Measurements from ENCODE around the gene AOX1. TPM values are rescaled to one million over a fixed set of nuclear protein-coding genes. Genes with fewer than 3 reads are reported as not detected.
A peak's percentile ranks its signal among the peaks of the same experiment; 100 is the strongest.

AOX1 gene
- polyA plus RNA-seq, 1 experiment: 10.2 TPM

DNA sequence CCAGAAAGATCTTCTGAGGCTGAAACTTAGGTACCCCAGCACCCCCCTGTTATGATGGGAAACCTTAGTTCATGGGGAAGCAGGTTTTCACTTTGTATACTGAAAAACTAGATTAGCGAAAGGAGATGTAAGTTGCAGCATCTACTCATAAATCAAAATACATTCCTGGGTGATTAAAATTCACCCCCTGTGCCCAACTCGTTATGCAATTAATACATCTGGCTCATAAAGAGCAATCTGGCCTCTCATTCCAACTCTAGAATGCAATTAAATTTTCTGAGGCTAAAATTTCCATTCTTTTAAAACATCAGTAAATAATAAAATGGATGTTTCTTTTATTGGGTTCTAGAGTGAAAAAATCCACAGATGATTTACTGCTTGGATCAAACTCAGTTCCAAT, 115.0 kb downstream of the AOX1 start:
- no peak for DNase-seq (ENCODE audit: low read depth)
- H3K27me3 ChIP-seq (ENCODE audit: control insufficient read depth, insufficient read depth, low read length): peaks cover 2% of the 10 kb centered on the region
- POLR2A ChIA-PET: no interaction called here
- TF ChIP-seq CTCF (IDR thresholded peaks at IDR 0.05; ENCODE audit: insufficient read depth, low read depth, low read length): no peak
- CTCF ChIA-PET: interaction anchor here (0.7 to 7.8 kb wide), 9 partner anchors 11 to 727 kb away, joined by 3 to 92 read pairs (median 3); no protein-coding TSS in a partner anchor
- no peaks in the 10 kb centered on the region for H3K36me3 ChIP-seq (ENCODE audit: control insufficient read depth, insufficient read depth, low read length)
- H3K4me3 ChIP-seq (ENCODE audit: low read depth, low read length): no peak overlapping the region

- H3K4me3 ChIP-seq (ENCODE audit: low read depth, low read length): no peak overlapping the region
- CTCF ChIA-PET: interaction anchor here (0.8 to 7.8 kb wide), 14 partner anchors 8 to 728 kb away, joined by 3 to 92 read pairs (median 8); partner anchors contain the start of gene AOX1
- TF ChIP-seq CTCF (IDR thresholded peaks at IDR 0.05; ENCODE audit: insufficient read depth, low read depth, low read length): no peak
- POLR2A ChIA-PET: no interaction called here
- DNase-seq (ENCODE audit: low read depth): no peak
- peaks cover 2% of the 10 kb centered on the region for H3K27me3 ChIP-seq (ENCODE audit: control insufficient read depth, insufficient read depth, low read length)
- no peaks in the 10 kb centered on the region for H3K36me3 ChIP-seq (ENCODE audit: control insufficient read depth, insufficient read depth, low read length)
Measured at GRCh38 chr2:200702044-200702443, 116.2 kb downstream of the AOX1 start.

DNA sequence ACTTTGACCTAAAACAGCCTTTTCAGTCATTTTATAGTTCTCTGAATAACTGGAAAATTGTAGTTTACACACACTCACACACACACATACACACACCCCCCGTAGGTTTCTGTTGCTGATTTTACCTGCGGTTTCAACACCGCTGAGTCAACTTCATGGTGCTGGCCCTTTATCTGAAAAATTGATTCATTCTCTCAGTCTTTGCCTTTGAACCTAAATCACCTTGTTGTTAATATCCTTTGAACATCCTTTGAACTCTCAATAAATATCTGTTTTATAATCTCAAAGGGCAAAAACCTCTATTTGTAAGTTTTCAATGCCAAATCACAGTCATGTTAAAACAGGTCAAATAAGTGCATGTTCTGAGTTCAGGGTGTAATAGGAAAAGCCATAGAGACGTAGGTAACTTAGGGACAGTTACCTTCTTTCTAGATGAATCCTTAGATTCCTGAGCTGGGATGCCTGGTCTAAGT, 116.9 kb downstream of the AOX1 start:
- POLR2A ChIA-PET: no interaction called here
- CTCF ChIA-PET: interaction anchor here (0.6 to 7.8 kb wide), 34 partner anchors 9 to 736 kb away, joined by 3 to 92 read pairs (median 4); partner anchors contain the start of gene AOX1

DNA sequence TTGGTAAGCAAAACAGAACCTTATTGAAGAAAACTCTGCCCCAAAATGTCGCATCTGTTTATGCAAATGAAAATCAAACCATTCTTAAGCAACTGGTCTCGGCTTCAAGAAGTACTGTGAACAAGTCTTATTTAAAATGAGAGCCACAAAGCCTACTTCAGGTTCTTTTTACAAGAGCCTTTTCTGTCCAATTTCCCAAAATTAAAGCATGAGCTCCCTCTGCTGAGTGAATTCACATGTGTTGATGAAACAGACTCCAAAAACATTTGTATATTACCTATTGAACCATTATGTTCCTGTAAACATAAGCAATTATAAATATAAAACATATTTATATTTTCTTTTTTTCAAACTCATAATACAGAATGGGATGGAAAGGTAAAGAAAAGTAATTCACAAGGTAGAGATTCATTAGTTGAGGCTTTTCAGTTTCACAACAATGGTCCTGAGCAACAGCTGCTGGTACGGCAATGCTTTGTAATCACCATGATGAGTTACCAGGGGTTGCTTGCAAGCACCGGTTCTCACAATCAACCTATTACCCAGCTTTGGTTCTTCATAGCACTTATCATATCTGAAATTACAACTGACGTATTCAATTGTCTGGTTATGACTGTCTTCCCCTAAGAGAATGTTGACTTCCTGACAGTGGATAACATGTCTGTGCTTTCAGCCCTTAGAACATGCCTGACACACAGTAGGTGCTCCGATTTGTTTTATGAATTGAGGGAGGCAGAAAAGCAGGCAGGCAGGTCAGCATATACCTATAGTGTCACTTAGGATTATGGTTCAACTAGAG, 117.5 kb downstream of the AOX1 start:
- CTCF ChIA-PET: interaction anchor here (0.6 to 7.8 kb wide), 35 partner anchors 9 to 737 kb away, joined by 3 to 92 read pairs (median 4); partner anchors contain the start of gene AOX1
- H3K36me3 ChIP-seq (ENCODE audit: control insufficient read depth, insufficient read depth, low read length): no peaks in the 10 kb centered on the region
- TF ChIP-seq CTCF (IDR thresholded peaks at IDR 0.05; ENCODE audit: insufficient read depth, low read depth, low read length): peak; percentile 53
- peaks cover 2% of the 10 kb centered on the region for H3K27me3 ChIP-seq (ENCODE audit: control insufficient read depth, insufficient read depth, low read length)
- POLR2A ChIA-PET: no interaction called here
- H3K4me3 ChIP-seq (ENCODE audit: low read depth, low read length): no peak overlapping the region
- DNase-seq (ENCODE audit: low read depth): peak; percentile 26

More for the DNA sequence above, 116.9 kb downstream of the AOX1 start:
- no peak for TF ChIP-seq CTCF (IDR thresholded peaks at IDR 0.05; ENCODE audit: insufficient read depth, low read depth, low read length)
- Histone ChIP-seq H3K36me3 (ENCODE audit: control insufficient read depth, insufficient read depth, low read length) (no peaks in the 10 kb centered on the region), H3K27me3 (ENCODE audit: control insufficient read depth, insufficient read depth, low read length) (peaks cover 2% of the 10 kb centered on the region), H3K4me3 (ENCODE audit: low read depth, low read length) (no peak overlapping the region)
- no peak for DNase-seq (ENCODE audit: low read depth)

DNA sequence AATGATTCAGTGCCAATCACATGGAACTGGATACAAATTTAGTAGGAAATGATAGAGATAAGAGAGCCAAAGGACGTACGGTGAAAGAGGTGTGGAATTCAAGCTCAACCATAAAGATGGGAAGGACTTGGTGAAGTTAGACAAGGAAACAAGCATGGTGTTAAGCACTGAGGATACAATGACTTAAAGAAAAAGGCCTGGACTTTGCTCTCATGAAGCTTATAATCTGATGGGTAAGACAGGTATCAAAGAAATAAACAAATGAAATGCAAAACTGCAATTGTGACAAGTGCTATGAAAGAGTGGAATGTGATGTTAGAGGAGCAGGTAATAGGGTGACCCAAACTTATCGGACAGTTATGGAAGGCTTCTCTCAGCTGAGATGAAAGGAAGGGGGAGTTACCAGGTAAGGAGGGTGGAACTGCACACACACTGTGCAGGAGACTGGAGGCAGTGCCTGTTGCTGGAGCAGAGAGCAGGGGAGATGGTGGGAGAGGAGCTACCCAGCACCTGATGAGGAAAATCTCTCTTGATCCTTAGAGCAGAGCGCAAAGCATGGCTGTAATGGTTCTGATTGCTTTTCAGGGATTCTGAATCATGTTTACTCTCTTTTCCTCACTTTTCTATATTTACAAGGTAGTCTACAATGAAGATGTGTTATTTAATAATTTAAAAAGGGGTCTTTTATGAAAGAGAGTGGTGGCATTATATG, 118.3 kb downstream of the AOX1 start:
- ChIA-PET CTCF (interaction anchor here (0.7 to 7.8 kb wide), 24 partner anchors 8 to 734 kb away, joined by 3 to 92 read pairs (median 8); partner anchors contain the start of genes AOX1 and KCTD18), POLR2A (no interaction called here)
- no peak for TF ChIP-seq CTCF (IDR thresholded peaks at IDR 0.05; ENCODE audit: insufficient read depth, low read depth, low read length)

More for the DNA sequence above, 118.3 kb downstream of the AOX1 start:
- Histone ChIP-seq H3K36me3 (ENCODE audit: control insufficient read depth, insufficient read depth, low read length) (no peaks in the 10 kb centered on the region), H3K27me3 (ENCODE audit: control insufficient read depth, insufficient read depth, low read length) (peaks cover 2% of the 10 kb centered on the region), H3K4me3 (ENCODE audit: low read depth, low read length) (no peak overlapping the region)
- no peak for DNase-seq (ENCODE audit: low read depth)
